Peyer's patch (tissue), 4 donors: Measurements from ENCODE around the gene BMP6. TPM values are rescaled to one million over a fixed set of nuclear protein-coding genes. Genes with fewer than 3 reads are reported as not detected.
"Not testable (repeated sequence)": the region's sequence is repeated elsewhere in the genome, so short reads cannot be mapped to it uniquely, and the experiment has no call there.

Experiments used
- DNase-seq, 3 donors: peaks; one replicate each; pipeline ENCODE4 v3.0.0-alpha.2; 2017 to 2019
- H3K27ac ChIP-seq, 4 donors: fragments of 200-600 bp; sonication (generic); one replicate each; pipeline ENCODE4 v1.5.1; 2016 to 2019
- H3K27me3 ChIP-seq, 2 donors: fragments of 200-600 bp; sonication (generic); one replicate each; pipeline ENCODE4 v1.5.1; 2019
- H3K36me3 ChIP-seq, 3 donors: fragments of 200-600 bp; sonication (generic); one replicate each; pipeline ENCODE4 v1.5.1; 2016 to 2019
- H3K4me1 ChIP-seq, 4 donors: fragments of 200-600 bp; sonication (generic); one replicate each; pipeline ENCODE4 v1.5.1; 2016 to 2019
- H3K4me3 ChIP-seq, 4 donors: fragments of 200-600 bp; sonication (generic); 1 replicate in 3 of 4; 2 replicates in 1 of 4; pipeline ENCODE4 v1.5.1; 2016 to 2019; ENCODE audit warnings: mild to moderate bottlenecking in 1 of 4
- H3K9me3 ChIP-seq, 4 donors: fragments of 200-600 bp; sonication (generic); one replicate each; pipeline ENCODE4 v1.5.1; 2016 to 2019; ENCODE audit warnings: mild to moderate bottlenecking in 1 of 4
- POLR2A ChIP-seq, 2 donors: fragments of 450-650 bp; IDR thresholded peaks; one replicate each; pipeline ENCODE4 v1.5.1; 2017; ENCODE audit warnings: antibody characterized with exemption in 2 of 2, mild to moderate bottlenecking in 2 of 2, moderate library complexity in 2 of 2
- total RNA-seq, 4 donors: library from RNA; depleted of rRNA; stranded (reverse); fragments of >200 nt; gene quantifications; one replicate each; pipeline ENCODE4 v1.1.0, GENCODE V29; 2016
- TF ChIP-seq, protein P1 (sequence below), 6 experiments: fragments of 450-650 bp in 4 of 6; fragments of 200-600 bp in 2 of 6; sonication (generic) in 1 of 6; IDR thresholded peaks; one replicate each; pipeline ENCODE4 v1.5.1; 2017 to 2019; ENCODE audit warnings: antibody characterized with exemption in 6 of 6, mild to moderate bottlenecking in 3 of 6, moderate library complexity in 1 of 6

BMP6 gene
- total RNA-seq, 4 donors from 2014 or later = 0.88 to 3.6 (median 2.2) TPM

DNA sequence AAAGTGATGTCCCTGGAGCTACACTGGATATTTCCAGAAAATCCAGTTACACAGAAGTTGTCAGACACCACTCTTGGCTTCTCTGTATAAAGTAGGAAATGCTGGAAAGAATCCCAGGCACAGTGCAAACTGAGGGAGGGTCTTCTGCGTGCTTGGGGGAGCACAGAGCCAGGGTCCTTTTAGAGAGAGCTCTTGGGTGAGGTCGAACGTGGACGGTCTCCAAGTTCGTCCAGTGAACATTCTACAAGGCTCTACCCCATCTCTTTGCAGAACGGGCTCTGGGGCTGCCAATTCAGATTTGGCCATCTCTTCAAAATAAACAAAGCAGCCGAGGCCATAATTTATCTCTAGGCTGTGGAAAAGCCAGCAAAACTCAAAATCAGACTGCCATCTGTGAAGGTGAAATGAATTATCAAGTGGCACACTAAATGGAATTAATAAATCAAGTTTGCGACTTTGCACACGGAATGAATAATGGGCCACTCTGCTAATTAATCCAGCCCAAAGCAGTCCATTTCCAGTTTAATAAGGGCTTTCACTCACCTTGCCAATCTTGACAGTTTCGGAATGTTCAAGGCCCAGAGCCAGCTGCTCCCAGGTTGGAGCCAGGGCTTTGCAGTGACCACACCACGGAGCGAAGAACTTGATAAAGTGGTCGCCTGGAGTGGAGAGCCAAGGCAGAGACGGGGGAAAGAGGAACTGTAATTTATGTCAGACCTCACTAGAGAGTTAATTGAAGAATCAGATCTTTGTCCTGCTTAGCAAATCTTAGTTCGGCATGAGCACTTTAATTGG, 165.4 kb downstream of the BMP6 start:
- DNase-seq = no peak
- Histone ChIP-seq H3K27ac (no peak overlapping the region), H3K4me1 (no peaks in the 10 kb centered on the region), H3K9me3 (no peaks in the 10 kb centered on the region), H3K36me3 (peaks cover 0 to 97% (median 3%) of the 10 kb centered on the region in 3 donors), H3K4me3 (no peak overlapping the region), H3K27me3 (no peaks in the 10 kb centered on the region)
- TF ChIP-seq POLR2A (IDR thresholded peaks at IDR 0.05) = no peak
- TF ChIP-seq, protein P1, sequence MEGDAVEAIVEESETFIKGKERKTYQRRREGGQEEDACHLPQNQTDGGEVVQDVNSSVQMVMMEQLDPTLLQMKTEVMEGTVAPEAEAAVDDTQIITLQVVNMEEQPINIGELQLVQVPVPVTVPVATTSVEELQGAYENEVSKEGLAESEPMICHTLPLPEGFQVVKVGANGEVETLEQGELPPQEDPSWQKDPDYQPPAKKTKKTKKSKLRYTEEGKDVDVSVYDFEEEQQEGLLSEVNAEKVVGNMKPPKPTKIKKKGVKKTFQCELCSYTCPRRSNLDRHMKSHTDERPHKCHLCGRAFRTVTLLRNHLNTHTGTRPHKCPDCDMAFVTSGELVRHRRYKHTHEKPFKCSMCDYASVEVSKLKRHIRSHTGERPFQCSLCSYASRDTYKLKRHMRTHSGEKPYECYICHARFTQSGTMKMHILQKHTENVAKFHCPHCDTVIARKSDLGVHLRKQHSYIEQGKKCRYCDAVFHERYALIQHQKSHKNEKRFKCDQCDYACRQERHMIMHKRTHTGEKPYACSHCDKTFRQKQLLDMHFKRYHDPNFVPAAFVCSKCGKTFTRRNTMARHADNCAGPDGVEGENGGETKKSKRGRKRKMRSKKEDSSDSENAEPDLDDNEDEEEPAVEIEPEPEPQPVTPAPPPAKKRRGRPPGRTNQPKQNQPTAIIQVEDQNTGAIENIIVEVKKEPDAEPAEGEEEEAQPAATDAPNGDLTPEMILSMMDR (IDR thresholded peaks at IDR 0.05) = no peak

DNA sequence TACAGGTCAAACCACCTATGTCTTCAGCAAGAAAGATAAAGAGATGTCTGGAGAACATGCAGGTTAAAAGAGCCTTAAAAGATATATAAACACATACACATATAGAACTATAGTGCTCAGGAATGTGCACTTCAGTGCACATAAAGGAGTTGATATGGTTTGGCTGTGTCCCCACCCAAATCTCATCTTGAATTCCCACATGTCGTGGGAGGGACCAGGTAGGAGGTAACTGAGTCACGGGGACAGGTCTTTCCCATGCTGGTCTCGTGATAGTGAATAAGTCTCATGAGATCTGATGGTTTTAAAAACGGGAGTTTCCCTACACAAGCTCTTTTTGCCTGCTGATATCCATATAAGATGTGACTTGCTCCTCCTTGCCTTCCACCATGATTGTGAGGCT, 166.5 kb downstream of the BMP6 start:
- not testable (repeated sequence) for H3K27ac ChIP-seq, H3K4me1 ChIP-seq, H3K9me3 ChIP-seq, H3K4me3 ChIP-seq, H3K27me3 ChIP-seq, DNase-seq
- peaks cover 0 to 96% (median 0%) of the 10 kb centered on the region in 3 donors for H3K36me3 ChIP-seq

DNA sequence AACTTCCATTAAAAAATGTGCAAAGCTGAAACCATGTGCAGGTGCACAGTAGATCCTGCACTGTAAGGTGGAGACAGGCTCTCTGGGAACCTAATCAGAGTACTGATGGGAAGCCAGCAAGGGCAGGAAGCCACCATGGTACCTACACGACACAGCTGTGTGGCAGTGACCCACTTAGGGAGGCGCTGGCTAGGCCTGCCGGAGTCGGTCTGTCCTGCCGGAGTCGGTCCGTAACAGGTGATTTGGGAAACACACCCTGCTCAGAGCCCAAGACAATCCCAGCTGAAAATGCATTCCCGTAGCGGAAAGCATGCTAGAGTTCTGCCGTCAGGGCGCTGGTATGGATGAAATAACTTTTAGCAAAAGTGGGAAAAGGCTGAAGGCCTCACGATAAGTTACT, 167.4 kb downstream of the BMP6 start:
- TF ChIP-seq, protein P1 (IDR thresholded peaks at IDR 0.05) = no peak
- no peak for TF ChIP-seq POLR2A (IDR thresholded peaks at IDR 0.05)
- H3K36me3 ChIP-seq = peaks cover 0 to 96% (median 0%) of the 10 kb centered on the region in 3 donors
- no peaks in the 10 kb centered on the region for H3K27me3 ChIP-seq
- H3K4me1 ChIP-seq = no peaks in the 10 kb centered on the region
- no peak overlapping the region for H3K27ac ChIP-seq
- H3K4me3 ChIP-seq = no peak overlapping the region
- no peak for DNase-seq
- H3K9me3 ChIP-seq = no peaks in the 10 kb centered on the region

DNA sequence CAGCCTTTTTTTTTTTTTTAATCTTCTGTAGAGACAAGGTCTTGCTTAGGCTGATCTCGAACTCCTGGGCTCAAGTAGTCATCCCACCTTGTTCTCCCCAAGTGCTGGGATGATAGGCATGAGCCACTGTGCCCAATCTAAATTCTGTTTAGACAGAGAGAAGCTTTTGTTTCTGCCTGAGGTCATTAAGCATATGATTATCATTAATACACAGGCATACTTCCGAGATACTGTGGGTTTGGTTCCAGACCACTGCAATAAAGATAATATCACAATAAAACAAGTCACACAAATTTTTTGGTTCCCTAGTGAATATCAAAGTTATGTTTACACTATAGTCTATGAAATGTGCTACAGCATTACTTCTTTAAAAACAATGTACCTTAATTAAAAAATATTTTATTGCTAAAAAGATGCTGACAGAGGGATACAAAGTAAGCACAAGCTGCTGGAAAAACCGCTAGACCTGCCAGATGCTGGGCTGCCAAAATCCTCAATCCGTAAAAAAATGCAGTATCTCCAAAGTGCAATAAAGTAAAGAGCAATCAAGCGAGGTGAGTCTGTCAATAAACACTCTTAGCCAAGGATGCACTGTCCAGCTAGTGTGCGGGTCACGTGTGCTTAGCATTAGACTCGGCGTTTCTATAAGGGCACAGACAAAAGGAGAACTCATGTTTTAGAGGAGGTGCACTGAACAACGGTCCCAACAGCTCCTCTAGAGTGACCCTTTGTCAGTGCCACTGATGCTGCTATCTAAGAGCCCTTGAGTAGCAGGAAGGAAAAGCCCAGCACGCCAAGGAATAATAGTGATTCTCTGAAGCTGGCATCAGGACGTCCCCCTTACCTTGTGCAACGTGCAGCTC, 168.6 kb downstream of the BMP6 start:
- Histone ChIP-seq H3K9me3 (no peaks in the 10 kb centered on the region), H3K4me1 (no peaks in the 10 kb centered on the region), H3K27ac (no peak overlapping the region), H3K36me3 (peaks cover 0 to 96% (median 0%) of the 10 kb centered on the region in 3 donors), H3K4me3 (no peak overlapping the region), H3K27me3 (no peaks in the 10 kb centered on the region)
- TF ChIP-seq POLR2A (IDR thresholded peaks at IDR 0.05) = no peak
- TF ChIP-seq, protein P1 (IDR thresholded peaks at IDR 0.05) = no peak
- no peak for DNase-seq

DNA sequence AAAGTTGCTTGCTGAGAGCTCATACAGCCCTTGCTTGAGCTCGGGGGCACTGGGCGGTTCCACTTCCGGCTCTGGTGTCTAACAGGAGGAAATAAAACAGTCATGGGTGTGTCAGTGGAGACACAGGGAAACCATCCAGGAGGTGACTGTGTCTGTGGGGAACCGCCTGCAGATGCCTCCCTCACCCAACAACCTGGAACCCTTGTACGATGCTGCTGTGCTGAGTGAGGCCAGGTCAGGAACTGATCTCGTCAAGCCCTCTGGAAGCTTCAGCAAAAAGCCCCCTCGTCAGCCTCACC, 169.2 kb downstream of the BMP6 start:
- DNase-seq = peak in 1 of 3 donors; percentile 56
- Histone ChIP-seq H3K36me3 (peaks cover 0 to 91% (median 0%) of the 10 kb centered on the region in 3 donors), H3K4me1 (no peaks in the 10 kb centered on the region), H3K27me3 (no peaks in the 10 kb centered on the region), H3K27ac (no peak overlapping the region), H3K4me3 (no peak overlapping the region), H3K9me3 (no peaks in the 10 kb centered on the region)
- TF ChIP-seq, protein P1 (IDR thresholded peaks at IDR 0.05) = no peak
- TF ChIP-seq POLR2A (IDR thresholded peaks at IDR 0.05) = no peak

DNA sequence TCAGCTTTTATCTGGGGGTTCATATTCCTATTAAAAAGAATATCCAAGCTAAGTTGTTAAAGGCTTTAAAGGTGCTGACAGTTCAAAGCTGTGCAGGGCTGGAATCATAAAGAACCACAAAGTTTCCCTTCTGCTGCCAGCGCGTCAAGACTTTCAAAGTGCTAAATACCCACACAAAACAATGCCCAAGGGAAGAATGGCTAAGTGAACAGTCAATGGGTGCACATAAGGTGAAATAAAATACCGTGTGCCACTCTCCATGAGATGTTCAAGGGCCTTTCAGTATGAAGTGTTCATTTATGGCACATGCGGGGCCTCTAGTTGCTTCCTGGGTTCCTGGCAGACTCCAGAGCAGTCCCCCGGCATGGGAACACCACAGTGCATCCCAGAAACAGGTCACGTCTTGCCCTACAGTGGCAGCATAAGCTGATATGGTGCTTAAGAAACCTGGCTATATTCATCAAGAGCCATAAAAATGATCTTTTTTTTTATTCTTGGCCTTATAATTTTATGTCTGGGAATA, 170.6 kb downstream of the BMP6 start:
- Histone ChIP-seq H3K27me3 (no peaks in the 10 kb centered on the region), H3K4me3 (no peak overlapping the region), H3K4me1 (peaks cover 0 to 7% (median 0%) of the 10 kb centered on the region in 4 donors), H3K9me3 (no peaks in the 10 kb centered on the region), H3K36me3 (peaks cover 0 to 80% (median 0%) of the 10 kb centered on the region in 3 donors), H3K27ac (no peak overlapping the region)
- TF ChIP-seq, protein P1 (IDR thresholded peaks at IDR 0.05) = no peak
- no peak for TF ChIP-seq POLR2A (IDR thresholded peaks at IDR 0.05)
- no peak for DNase-seq
